ENCODE results near the gene STH. TPM values are rescaled to one million over a fixed set of nuclear protein-coding genes. Genes with fewer than 3 reads are reported as not detected.

The STH gene
- total and polyA plus RNA-seq, 2 of the 4 experiments (the other 2 are of a cell fraction): not detected

DNA sequence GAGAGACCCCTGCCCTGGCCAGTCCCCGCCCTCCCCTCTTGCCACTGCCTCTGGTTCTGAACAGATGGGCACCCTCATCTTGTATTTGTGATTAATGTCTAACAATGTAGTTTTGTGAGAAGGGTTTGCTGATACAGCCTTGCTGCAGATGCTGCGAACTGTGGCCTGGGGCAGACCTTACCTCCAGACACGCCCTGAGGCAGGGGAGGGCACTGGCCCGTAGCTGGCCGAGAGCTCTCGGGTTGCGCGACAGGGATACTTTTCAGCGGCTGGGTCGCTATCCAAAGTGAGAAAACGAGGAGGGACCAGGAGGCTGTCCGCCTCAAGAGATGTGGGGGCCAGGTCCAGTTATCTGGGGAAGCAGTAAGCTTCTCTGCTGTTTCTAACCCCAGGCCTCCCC is 21.9 kb downstream of the STH start:
- H3K27me3 ChIP-seq (ENCODE audit: control insufficient read depth, insufficient read depth, low read length): no peaks in the 10 kb centered on the region
- no peaks in the 10 kb centered on the region for H3K9me3 ChIP-seq (ENCODE audit: control insufficient read depth, insufficient read depth, low read length)
- H4K5ac ChIP-seq (ENCODE audit: low read depth, low read length): no peak overlapping the region
- H3K4me3 ChIP-seq (ENCODE audit: insufficient read depth, low read depth, low read length): no peak overlapping the region
- no peak overlapping the region for H2BK120ac ChIP-seq (ENCODE audit: low read depth, low read length)
- ATAC-seq (ENCODE audit: low read depth) (no peak), DNase-seq (no peak)
- H3K9me1 ChIP-seq (ENCODE audit: insufficient read depth, low read length): peaks cover 9% of the 10 kb centered on the region
- BruUV-seq (replicated peaks): no TSS peak
- H2AK5ac ChIP-seq (ENCODE audit: low read depth, low read length): no peak overlapping the region
- no peak overlapping the region for H2AFZ ChIP-seq (replicated peaks; ENCODE audit: low read length, poor library complexity)
- H3K9ac ChIP-seq (ENCODE audit: low read depth, low read length): no peak overlapping the region
- TF ChIP-seq CEBPB (IDR thresholded peaks at IDR 0.05; ENCODE audit: low read depth, low read length) (no peak), MAZ (IDR thresholded peaks at IDR 0.05; ENCODE audit: borderline replicate concordance, low read depth, low read length) (no peak), SMC3 (IDR thresholded peaks at IDR 0.05; ENCODE audit: low read depth, low read length) (no peak), MXI1 (IDR thresholded peaks at IDR 0.05; ENCODE audit: borderline replicate concordance, low read depth, low read length) (no peak), RFX5 (IDR thresholded peaks at IDR 0.05; ENCODE audit: low read depth, low read length) (no peak), FOS (IDR thresholded peaks at IDR 0.05; ENCODE audit: low read depth, low read length) (no peak), CTCF (conservative IDR thresholded peaks at IDR 0.05; ENCODE audit: low read depth, low read length) (no peak), MAFK (IDR thresholded peaks at IDR 0.05; ENCODE audit: low read depth, low read length) (no peak), USF2 (IDR thresholded peaks at IDR 0.05; ENCODE audit: low read depth, low read length) (no peak), CHD1 (IDR thresholded peaks at IDR 0.05; ENCODE audit: low read depth, low read length) (no peak), BHLHE40 (IDR thresholded peaks at IDR 0.05; ENCODE audit: low read depth, low read length) (no peak), RAD21 (IDR thresholded peaks at IDR 0.05; ENCODE audit: low read length) (no peak), NFE2L2 (IDR thresholded peaks at IDR 0.05; ENCODE audit: low read depth, low read length) (no peak), RCOR1 (IDR thresholded peaks at IDR 0.05; ENCODE audit: insufficient replicate concordance, low read length) (no peak), POLR2A (IDR thresholded peaks at IDR 0.05; ENCODE audit: low read depth, low read length) (no peak)
- TF ChIP-seq, protein P1, sequence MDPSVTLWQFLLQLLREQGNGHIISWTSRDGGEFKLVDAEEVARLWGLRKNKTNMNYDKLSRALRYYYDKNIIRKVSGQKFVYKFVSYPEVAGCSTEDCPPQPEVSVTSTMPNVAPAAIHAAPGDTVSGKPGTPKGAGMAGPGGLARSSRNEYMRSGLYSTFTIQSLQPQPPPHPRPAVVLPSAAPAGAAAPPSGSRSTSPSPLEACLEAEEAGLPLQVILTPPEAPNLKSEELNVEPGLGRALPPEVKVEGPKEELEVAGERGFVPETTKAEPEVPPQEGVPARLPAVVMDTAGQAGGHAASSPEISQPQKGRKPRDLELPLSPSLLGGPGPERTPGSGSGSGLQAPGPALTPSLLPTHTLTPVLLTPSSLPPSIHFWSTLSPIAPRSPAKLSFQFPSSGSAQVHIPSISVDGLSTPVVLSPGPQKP (IDR thresholded peaks at IDR 0.05; ENCODE audit: borderline replicate concordance, low read depth, low read length): no peak
- H2BK20ac ChIP-seq (ENCODE audit: low read depth, low read length): no peak overlapping the region
- H3K79me1 ChIP-seq (ENCODE audit: low read depth in 1 of 2, low read length in 2 of 2): peaks cover 0 to 4% of the 10 kb centered on the region in 2 experiments; a peak in 2 of 4 replicates
- H2BK15ac ChIP-seq (ENCODE audit: low read depth, low read length): no peak overlapping the region
- H3K36me3 ChIP-seq (ENCODE audit: control insufficient read depth, insufficient read depth, low read length): peaks cover 5% of the 10 kb centered on the region; the same call in 1 of the 2 replicates
- dilution Hi-C loops (cut with HindIII; ENCODE audit: low sequenced_read_pairs, unreplicated experiment) (no loop called here), intact Hi-C loops (cut with micrococcal nuclease) (no loop called here), in situ Hi-C loops (cut with MboI; ENCODE audit: low sequenced_read_pairs) (no loop called here)
- peaks cover 3% of the 10 kb centered on the region; the same call in 1 of the 2 replicates for H4K20me1 ChIP-seq (ENCODE audit: insufficient read depth, low read length)
- H4K8ac ChIP-seq (ENCODE audit: low read depth in 2 of 2, low read length in 2 of 2): no peak overlapping the region
- H2AK9ac ChIP-seq (replicated peaks; ENCODE audit: low read depth, low read length, poor library complexity): no peak overlapping the region
- H3K4ac ChIP-seq (ENCODE audit: low read depth, low read length): no peak overlapping the region
- no peak overlapping the region for H3K56ac ChIP-seq (ENCODE audit: extremely low read depth, insufficient read depth, low read length)
- no peak overlapping the region for H2BK5ac ChIP-seq (ENCODE audit: low read depth, low read length, poor library complexity, severe bottlenecking)
- H3K18ac ChIP-seq (ENCODE audit: low read depth, low read length): no peak overlapping the region
- WGBS, 2 experiments (ENCODE audit: extremely low coverage in 2 of 2, insufficient read length in 1 of 2): 92% methylated on average over 8 of the region's 12 CpGs; no CpG with 5 or more reads in 1 of the 2 experiments
- H3K27ac ChIP-seq (ENCODE audit: insufficient read depth, low read length): no peak overlapping the region
- peaks cover 4% of the 10 kb centered on the region; the same call in 1 of the 2 replicates for H3K4me1 ChIP-seq (ENCODE audit: control insufficient read depth, insufficient read depth, low read length)
- ChIA-PET CTCF (no interaction called here), POLR2A (ENCODE audit: unreplicated experiment) (no interaction called here)
- H3K23ac ChIP-seq (ENCODE audit: low read depth, low read length): no peak overlapping the region
- H4K91ac ChIP-seq (ENCODE audit: insufficient read depth, low read depth, low read length): no peak overlapping the region
- no peak overlapping the region for H3K4me2 ChIP-seq (ENCODE audit: low read depth, low read length)
- no peak overlapping the region for H3K14ac ChIP-seq (replicated peaks; ENCODE audit: low read depth, low read length)

All from IMR-90 (cell line).